PFSK-1 (cell line): ENCODE data around the gene CDC37L1.

Experiments used
- FOXP2 ChIP-seq: optimal IDR thresholded peaks from 2 replicates; pipeline ENCODE3; 2011; ENCODE audit warnings: borderline replicate concordance, control low read depth, inconsistent platforms; ENCODE audit not compliant: insufficient read depth; ENCODE audit errors: extremely low read length, extremely low read depth
- POLR2AphosphoS5 ChIP-seq: IDR thresholded peaks from 2 replicates; pipeline ENCODE4 v1.6.1; 2012; ENCODE audit warnings: low read depth, mild to moderate bottlenecking, control low read depth, low read length, moderate library complexity
- SIN3A ChIP-seq: IDR thresholded peaks from 2 replicates; pipeline ENCODE4 v1.6.1; 2012; ENCODE audit warnings: mild to moderate bottlenecking, low read length, moderate library complexity, borderline replicate concordance; ENCODE audit not compliant: insufficient read depth
- TAF1 ChIP-seq: IDR thresholded peaks from 2 replicates; pipeline ENCODE4 v1.6.1; 2012; ENCODE audit warnings: low read length, control low read depth, borderline replicate concordance; ENCODE audit not compliant: insufficient read depth
- TF ChIP-seq, protein P1 (sequence below), 2 experiments: IDR thresholded peaks; 2 replicates each; pipeline versions ENCODE4 v1.6.1 to v1.8.0; 2011 to 2012; ENCODE audit warnings: low read depth in 2 of 2, low read length in 2 of 2, control low read depth in 1 of 2, inconsistent platforms in 1 of 2, mild to moderate bottlenecking in 1 of 2, moderate library complexity in 1 of 2; ENCODE audit not compliant: insufficient read depth in 1 of 2

Gene CDC37L1

DNA sequence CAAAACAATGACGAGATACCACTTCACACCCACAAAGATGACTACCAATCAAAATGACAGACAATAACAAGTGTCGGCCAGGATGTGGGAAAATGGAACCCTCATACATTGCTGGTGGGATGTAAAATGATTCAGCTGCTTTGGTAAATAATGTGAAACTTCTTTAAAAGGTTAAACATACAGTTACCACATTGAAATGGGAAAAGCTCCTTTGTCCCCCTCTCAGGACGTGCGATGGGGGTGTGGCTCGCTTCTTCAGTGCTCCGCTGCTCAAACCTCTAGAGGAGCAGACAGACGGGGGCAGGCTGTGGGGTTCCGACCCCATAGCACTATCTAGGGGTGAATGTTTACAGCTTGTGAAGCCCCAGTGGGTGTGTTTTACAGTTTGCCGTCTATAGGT, 25.3 kb upstream of the CDC37L1 start:
- TF ChIP-seq, protein P1, sequence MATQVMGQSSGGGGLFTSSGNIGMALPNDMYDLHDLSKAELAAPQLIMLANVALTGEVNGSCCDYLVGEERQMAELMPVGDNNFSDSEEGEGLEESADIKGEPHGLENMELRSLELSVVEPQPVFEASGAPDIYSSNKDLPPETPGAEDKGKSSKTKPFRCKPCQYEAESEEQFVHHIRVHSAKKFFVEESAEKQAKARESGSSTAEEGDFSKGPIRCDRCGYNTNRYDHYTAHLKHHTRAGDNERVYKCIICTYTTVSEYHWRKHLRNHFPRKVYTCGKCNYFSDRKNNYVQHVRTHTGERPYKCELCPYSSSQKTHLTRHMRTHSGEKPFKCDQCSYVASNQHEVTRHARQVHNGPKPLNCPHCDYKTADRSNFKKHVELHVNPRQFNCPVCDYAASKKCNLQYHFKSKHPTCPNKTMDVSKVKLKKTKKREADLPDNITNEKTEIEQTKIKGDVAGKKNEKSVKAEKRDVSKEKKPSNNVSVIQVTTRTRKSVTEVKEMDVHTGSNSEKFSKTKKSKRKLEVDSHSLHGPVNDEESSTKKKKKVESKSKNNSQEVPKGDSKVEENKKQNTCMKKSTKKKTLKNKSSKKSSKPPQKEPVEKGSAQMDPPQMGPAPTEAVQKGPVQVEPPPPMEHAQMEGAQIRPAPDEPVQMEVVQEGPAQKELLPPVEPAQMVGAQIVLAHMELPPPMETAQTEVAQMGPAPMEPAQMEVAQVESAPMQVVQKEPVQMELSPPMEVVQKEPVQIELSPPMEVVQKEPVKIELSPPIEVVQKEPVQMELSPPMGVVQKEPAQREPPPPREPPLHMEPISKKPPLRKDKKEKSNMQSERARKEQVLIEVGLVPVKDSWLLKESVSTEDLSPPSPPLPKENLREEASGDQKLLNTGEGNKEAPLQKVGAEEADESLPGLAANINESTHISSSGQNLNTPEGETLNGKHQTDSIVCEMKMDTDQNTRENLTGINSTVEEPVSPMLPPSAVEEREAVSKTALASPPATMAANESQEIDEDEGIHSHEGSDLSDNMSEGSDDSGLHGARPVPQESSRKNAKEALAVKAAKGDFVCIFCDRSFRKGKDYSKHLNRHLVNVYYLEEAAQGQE (IDR thresholded peaks at IDR 0.05; ENCODE audit: insufficient read depth in 1 of 2, low read depth in 2 of 2, low read length in 2 of 2) = no peak
- TF ChIP-seq FOXP2 (no peak), SIN3A (no peak), POLR2AphosphoS5 (no peak), TAF1 (no peak)

DNA sequence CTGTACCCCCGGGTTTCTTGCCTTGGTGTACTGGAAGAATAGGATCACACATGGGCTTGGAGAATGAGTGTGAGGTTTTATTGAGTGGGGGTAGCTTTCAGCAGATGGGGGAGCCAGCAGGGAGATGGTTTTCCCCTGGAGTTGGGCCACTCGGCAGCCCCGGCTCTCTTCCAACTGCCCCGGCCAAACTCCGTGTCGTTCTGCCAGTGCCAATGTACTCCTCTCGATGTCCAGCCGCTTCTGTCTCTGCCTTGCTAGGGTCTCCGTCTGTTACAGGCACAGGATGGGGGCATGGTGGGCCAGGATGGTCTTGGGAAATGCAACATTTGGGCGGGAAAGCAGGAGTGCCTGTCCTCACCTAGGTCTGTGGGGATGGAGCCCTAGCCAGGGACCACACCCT, 24.8 kb upstream of the CDC37L1 start:
- TF ChIP-seq TAF1 = no peak
- TF ChIP-seq SIN3A = no peak
- TF ChIP-seq FOXP2 = no peak
- TF ChIP-seq, protein P1 (IDR thresholded peaks at IDR 0.05; ENCODE audit: insufficient read depth in 1 of 2, low read depth in 2 of 2, low read length in 2 of 2) = no peak
- no peak for TF ChIP-seq POLR2AphosphoS5

DNA sequence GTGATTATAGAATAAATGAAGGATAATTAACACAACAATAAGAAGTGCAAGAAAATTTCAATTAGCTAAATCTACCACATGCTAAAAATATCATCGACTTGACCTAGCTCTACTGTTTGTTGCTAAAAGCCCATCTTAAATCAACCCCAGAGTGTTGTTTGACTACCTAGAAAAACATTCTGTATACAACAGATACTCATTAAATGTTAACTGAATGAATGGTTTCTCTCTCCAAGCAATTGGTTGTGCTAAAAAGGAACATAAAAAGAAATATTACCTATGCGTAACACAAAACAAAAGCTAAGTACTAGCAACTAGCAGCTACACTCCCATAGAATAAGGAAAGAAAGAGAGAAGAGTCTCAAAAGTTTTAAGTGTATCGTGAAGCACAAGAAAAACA, 22.7 kb upstream of the CDC37L1 start:
- TF ChIP-seq FOXP2 = no peak
- no peak for TF ChIP-seq SIN3A
- no peak for TF ChIP-seq POLR2AphosphoS5
- no peak for TF ChIP-seq TAF1
- TF ChIP-seq, protein P1 (IDR thresholded peaks at IDR 0.05; ENCODE audit: insufficient read depth in 1 of 2, low read depth in 2 of 2, low read length in 2 of 2) = no peak

DNA sequence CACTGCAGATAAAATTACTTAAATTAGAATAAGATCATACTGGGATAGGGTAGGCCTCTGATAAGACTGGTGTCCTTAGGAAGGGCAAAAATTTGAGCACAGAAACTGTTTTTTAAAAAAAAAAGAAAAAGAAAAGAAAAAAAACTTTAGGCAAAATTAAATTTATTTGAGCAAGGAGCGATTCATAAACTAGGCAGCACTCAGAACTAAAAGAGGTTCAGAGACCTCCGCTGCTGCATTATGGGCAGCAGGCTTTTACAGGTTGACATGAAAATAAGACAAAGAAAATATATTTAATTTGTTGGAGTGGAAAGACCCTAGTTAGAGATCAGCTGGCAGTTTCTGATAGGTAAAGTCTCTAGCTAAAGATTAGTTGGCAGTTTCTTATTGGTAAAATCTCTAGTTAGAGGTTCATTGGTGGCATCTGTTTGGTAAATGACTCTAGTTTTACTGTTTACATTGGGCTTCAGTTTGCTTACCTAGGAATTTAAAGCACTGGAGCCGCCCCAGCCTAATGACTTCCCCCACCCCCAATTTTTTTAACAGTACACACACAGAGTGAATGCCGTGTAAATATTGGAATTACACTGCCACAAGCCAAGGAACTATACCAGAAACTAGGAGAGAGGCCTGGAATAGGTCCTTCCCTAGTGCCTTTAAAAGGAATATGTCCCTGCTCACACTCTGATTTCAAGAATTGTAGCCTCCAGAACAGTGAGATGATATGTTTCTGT, 21.8 kb upstream of the CDC37L1 start:
- TF ChIP-seq, protein P1 (IDR thresholded peaks at IDR 0.05; ENCODE audit: insufficient read depth in 1 of 2, low read depth in 2 of 2, low read length in 2 of 2) = no peak

DNA sequence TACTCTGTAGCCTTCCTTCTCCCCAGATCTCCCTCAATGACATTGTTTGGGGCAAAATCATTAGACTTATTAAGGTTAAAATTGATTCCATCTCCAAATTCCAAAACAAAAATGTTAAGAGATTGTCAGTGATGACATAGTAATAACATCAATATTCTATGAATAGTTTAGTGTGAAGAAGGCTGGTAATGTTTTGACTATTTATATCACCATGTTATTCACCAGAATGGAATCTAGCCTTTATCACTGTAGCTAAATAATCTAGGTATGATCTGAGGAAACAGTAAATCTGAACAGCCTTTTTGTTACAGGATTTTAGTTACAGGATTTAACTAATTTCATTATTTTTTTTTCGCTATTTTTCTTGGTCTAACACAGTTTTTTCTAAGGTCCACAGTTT, 18.2 kb upstream of the CDC37L1 start:
- TF ChIP-seq POLR2AphosphoS5 = no peak
- no peak for TF ChIP-seq FOXP2
- no peak for TF ChIP-seq SIN3A
- TF ChIP-seq, protein P1 (IDR thresholded peaks at IDR 0.05; ENCODE audit: insufficient read depth in 1 of 2, low read depth in 2 of 2, low read length in 2 of 2) = no peak
- no peak for TF ChIP-seq TAF1
